A549 (cell line): ENCODE measurements around the gene DTNB.

ENCODE experiments used
- CEBPB ChIP-seq, 2 experiments: fragments of >200 bp in 1 of 2; sonication (Bioruptor Twin) in 1 of 2; formaldehyde crosslinking in 1 of 2; IDR thresholded peaks; 2 replicates each; pipeline ENCODE4 v1.6.1; 2012 to 2016
- EHMT2 ChIP-seq: fragments of 200-600 bp; sonication (generic); IDR thresholded peaks from 2 replicates; pipeline ENCODE4 v1.6.1; 2016; ENCODE audit warnings: antibody characterized with exemption, low read depth, mild to moderate bottlenecking, moderate library complexity
- EP300 ChIP-seq, 2 experiments: fragments of >200 bp; sonication (Bioruptor Twin); formaldehyde crosslinking; IDR thresholded peaks; 2 replicates in 1 of 2; 3 replicates in 1 of 2; pipeline ENCODE4 v1.6.1; 2016 to 2017
- JUN ChIP-seq, 2 experiments: fragments of >200 bp; sonication (Bioruptor Twin); formaldehyde crosslinking; IDR thresholded peaks; 2 replicates in 1 of 2; 3 replicates in 1 of 2; pipeline ENCODE4 v1.6.1; 2016 to 2017
- POLR2A ChIP-seq: IDR thresholded peaks from 2 replicates; pipeline ENCODE4 v1.6.1; 2012; ENCODE audit warnings: mild to moderate bottlenecking, low read length
- USF2 ChIP-seq: fragments of 450-650 bp; IDR thresholded peaks from 2 replicates; pipeline ENCODE4 v1.6.1; 2014; ENCODE audit warnings: antibody characterized with exemption
- TF ChIP-seq, protein P1 (sequence below): IDR thresholded peaks from 2 replicates; pipeline ENCODE4 v1.6.1; 2012; ENCODE audit warnings: low read depth, borderline replicate concordance
- TF ChIP-seq, protein P2 (sequence below): fragments of >200 bp; sonication (Bioruptor Twin); formaldehyde crosslinking; IDR thresholded peaks from 3 replicates; pipeline ENCODE4 v1.5.1; 2016
- TF ChIP-seq, protein P3 (sequence below): fragments of 200-600 bp; sonication (generic); IDR thresholded peaks from 2 replicates; pipeline ENCODE4 v1.6.1; 2016; ENCODE audit warnings: antibody characterized with exemption, mild to moderate bottlenecking, moderate library complexity

GRCh38 chr2:25405611-25406295 is 267.6 kb downstream of the DTNB start:
- TF ChIP-seq USF2 (no peak), POLR2A (no peak), EP300 (IDR thresholded peaks at IDR 0.05) (no peak), EHMT2 (no peak), CEBPB (IDR thresholded peaks at IDR 0.05) (no peak), JUN (IDR thresholded peaks at IDR 0.05) (no peak)
- TF ChIP-seq, protein P1, sequence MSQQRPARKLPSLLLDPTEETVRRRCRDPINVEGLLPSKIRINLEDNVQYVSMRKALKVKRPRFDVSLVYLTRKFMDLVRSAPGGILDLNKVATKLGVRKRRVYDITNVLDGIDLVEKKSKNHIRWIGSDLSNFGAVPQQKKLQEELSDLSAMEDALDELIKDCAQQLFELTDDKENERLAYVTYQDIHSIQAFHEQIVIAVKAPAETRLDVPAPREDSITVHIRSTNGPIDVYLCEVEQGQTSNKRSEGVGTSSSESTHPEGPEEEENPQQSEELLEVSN = no peak
- TF ChIP-seq, protein P2, sequence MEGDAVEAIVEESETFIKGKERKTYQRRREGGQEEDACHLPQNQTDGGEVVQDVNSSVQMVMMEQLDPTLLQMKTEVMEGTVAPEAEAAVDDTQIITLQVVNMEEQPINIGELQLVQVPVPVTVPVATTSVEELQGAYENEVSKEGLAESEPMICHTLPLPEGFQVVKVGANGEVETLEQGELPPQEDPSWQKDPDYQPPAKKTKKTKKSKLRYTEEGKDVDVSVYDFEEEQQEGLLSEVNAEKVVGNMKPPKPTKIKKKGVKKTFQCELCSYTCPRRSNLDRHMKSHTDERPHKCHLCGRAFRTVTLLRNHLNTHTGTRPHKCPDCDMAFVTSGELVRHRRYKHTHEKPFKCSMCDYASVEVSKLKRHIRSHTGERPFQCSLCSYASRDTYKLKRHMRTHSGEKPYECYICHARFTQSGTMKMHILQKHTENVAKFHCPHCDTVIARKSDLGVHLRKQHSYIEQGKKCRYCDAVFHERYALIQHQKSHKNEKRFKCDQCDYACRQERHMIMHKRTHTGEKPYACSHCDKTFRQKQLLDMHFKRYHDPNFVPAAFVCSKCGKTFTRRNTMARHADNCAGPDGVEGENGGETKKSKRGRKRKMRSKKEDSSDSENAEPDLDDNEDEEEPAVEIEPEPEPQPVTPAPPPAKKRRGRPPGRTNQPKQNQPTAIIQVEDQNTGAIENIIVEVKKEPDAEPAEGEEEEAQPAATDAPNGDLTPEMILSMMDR = no peak
- TF ChIP-seq, protein P3, sequence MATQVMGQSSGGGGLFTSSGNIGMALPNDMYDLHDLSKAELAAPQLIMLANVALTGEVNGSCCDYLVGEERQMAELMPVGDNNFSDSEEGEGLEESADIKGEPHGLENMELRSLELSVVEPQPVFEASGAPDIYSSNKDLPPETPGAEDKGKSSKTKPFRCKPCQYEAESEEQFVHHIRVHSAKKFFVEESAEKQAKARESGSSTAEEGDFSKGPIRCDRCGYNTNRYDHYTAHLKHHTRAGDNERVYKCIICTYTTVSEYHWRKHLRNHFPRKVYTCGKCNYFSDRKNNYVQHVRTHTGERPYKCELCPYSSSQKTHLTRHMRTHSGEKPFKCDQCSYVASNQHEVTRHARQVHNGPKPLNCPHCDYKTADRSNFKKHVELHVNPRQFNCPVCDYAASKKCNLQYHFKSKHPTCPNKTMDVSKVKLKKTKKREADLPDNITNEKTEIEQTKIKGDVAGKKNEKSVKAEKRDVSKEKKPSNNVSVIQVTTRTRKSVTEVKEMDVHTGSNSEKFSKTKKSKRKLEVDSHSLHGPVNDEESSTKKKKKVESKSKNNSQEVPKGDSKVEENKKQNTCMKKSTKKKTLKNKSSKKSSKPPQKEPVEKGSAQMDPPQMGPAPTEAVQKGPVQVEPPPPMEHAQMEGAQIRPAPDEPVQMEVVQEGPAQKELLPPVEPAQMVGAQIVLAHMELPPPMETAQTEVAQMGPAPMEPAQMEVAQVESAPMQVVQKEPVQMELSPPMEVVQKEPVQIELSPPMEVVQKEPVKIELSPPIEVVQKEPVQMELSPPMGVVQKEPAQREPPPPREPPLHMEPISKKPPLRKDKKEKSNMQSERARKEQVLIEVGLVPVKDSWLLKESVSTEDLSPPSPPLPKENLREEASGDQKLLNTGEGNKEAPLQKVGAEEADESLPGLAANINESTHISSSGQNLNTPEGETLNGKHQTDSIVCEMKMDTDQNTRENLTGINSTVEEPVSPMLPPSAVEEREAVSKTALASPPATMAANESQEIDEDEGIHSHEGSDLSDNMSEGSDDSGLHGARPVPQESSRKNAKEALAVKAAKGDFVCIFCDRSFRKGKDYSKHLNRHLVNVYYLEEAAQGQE = no peak
